Measurements from ENCODE around the gene SLC2A5.

The SLC2A5 gene

DNA sequence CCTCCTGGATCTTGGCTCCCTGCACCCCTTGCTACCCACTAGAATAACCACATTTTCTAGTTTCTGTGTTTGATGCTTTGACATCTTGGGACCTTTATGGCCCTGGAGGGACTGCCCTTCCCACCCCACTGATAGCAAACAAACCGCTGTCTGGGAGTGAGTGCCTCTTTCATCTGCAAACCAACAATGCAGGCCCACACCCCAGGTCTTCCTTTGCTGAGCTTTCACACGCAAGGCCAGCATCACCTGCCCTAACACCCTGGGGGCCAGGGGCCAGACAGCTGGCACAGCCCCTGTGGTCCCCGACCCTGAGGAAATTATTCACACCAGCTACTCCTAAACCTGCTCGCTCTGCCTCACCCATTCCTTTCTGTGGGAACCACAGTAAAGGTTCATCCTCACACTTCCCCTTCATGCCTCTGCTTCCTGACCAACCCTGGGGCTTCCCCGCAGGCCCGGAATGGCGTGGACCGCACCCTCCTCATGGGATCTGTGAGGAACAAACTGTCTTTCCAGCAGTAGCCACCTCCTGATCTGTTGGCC is 58.6 kb downstream of the SLC2A5 start:
- no peak for DNase-seq
- no peaks in the 10 kb centered on the region for H3K27me3 ChIP-seq (ENCODE audit: insufficient read depth, low read depth, severe bottlenecking)
- no peaks in the 10 kb centered on the region for H3K36me3 ChIP-seq
- TF ChIP-seq, protein P1, sequence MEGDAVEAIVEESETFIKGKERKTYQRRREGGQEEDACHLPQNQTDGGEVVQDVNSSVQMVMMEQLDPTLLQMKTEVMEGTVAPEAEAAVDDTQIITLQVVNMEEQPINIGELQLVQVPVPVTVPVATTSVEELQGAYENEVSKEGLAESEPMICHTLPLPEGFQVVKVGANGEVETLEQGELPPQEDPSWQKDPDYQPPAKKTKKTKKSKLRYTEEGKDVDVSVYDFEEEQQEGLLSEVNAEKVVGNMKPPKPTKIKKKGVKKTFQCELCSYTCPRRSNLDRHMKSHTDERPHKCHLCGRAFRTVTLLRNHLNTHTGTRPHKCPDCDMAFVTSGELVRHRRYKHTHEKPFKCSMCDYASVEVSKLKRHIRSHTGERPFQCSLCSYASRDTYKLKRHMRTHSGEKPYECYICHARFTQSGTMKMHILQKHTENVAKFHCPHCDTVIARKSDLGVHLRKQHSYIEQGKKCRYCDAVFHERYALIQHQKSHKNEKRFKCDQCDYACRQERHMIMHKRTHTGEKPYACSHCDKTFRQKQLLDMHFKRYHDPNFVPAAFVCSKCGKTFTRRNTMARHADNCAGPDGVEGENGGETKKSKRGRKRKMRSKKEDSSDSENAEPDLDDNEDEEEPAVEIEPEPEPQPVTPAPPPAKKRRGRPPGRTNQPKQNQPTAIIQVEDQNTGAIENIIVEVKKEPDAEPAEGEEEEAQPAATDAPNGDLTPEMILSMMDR (IDR thresholded peaks at IDR 0.05; ENCODE audit: low read depth, low read length): no peak
- H3K4me3 ChIP-seq (ENCODE audit: low read depth, low read length): no peak overlapping the region
- no peaks in the 10 kb centered on the region for H3K9me3 ChIP-seq (ENCODE audit: severe bottlenecking)
- no peak overlapping the region for H3K27ac ChIP-seq

DNA sequence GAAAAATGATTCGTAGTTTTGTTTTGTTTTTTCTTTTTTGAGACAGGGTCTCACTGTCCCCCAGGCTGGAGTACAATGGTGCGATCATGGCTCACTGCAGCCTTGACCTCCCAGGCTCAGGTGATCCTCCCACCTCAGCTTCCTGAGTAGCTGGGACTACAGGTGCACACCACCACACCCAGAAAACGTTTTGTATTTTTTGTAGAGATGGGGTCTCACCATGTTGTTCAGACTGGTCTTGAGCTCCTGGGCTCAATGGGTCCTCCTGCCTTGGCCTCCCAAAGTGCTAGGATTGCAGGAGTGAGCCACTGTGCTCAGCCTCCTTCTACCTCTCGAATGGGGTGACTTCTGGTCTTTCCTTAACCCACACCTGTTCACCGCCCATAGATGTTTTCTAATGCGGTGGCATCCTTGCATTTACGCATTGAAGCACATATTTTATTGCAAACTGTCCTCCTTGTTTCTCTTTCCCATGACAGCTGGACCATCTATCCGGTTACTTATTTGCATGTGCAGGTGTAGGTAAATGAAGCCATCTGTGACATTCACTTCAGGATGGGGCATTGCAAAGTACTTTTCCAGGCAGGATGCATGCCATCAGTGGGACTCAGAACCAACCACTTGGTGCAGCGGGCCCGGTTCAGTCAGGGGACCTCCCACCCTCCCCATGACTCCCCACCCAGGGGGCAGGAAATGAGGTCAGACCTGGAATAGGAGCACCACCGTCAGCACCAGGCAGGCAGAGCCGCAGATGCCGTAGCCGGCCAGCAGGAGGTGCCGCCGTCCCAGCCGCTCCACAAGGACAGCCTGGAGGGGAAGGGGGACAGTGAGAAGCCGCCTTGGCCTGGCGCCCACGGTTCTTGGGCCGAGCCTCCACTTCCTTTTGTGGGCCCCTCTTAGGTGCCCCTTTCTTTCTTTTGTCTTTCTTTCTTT is 59.7 kb downstream of the SLC2A5 start:
- Histone ChIP-seq H3K27me3 (ENCODE audit: insufficient read depth, low read depth, severe bottlenecking) (no peaks in the 10 kb centered on the region), H3K4me3 (ENCODE audit: low read depth, low read length) (no peak overlapping the region), H3K27ac (no peak overlapping the region), H3K9me3 (ENCODE audit: severe bottlenecking) (no peaks in the 10 kb centered on the region), H3K36me3 (no peaks in the 10 kb centered on the region)
- TF ChIP-seq, protein P1 (IDR thresholded peaks at IDR 0.05; ENCODE audit: low read depth, low read length): peak; percentile 90
- peak; percentile 54 for DNase-seq

DNA sequence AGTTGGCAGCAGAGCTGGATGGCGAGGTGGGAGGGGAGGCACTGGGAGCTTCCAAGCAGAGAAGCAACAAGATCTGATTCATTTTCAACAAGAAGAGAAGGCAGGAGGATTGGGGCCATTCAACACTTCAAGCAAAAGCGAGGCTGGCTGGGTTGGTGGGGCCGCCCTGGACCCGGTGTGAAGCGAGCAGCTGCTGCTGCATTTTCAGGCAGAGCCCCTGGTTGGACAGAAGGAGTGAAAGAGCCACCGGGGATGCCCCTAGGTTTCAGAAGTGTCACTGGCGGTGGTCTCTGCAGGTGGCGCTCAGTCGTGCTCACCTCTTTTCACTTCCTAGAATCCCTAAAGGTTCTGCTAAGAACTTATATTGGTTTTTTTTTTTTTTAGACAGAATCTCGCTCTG is 61.2 kb downstream of the SLC2A5 start:
- no peak overlapping the region for H3K27ac ChIP-seq
- DNase-seq: no peak
- H3K36me3 ChIP-seq: no peaks in the 10 kb centered on the region
- no peak overlapping the region for H3K4me3 ChIP-seq (ENCODE audit: low read depth, low read length)
- TF ChIP-seq, protein P1 (IDR thresholded peaks at IDR 0.05; ENCODE audit: low read depth, low read length): no peak
- no peaks in the 10 kb centered on the region for H3K27me3 ChIP-seq (ENCODE audit: insufficient read depth, low read depth, severe bottlenecking)
- H3K9me3 ChIP-seq (ENCODE audit: severe bottlenecking): no peaks in the 10 kb centered on the region

DNA sequence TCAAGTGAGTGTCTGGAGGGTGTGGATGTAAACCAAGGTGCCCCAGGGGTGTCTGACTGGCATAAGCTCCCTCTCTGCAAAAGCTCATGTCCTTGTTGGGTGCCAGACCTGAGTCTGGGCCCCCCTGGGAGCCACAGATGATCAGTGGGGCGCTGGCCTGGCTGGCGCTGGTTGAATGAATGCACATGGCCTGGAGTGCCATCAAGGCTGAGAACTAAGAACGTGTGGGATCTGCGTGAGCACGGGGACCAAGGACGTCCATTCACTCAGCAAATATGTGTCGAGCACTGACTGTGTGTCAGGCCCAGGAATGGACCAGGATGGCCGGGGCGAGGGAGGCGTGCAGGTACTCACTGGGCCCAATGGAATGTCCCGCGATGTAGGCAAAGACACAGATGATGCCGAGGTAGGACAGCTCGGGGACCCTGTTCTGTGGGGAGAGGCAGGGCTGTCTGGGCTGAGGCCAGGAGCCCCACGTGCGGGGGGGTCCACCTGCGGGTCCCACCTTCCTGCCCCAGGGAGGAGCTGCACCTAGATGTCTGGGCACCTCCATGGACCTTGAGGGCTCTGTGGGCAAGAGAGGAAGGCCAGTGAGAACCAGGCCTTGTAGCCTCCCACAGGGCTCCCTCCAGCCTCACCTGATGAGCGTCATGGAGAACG is 62.3 kb downstream of the SLC2A5 start:
- DNase-seq: no peak
- H3K36me3 ChIP-seq: no peaks in the 10 kb centered on the region
- TF ChIP-seq, protein P1 (IDR thresholded peaks at IDR 0.05; ENCODE audit: low read depth, low read length): no peak
- no peak overlapping the region for H3K4me3 ChIP-seq (ENCODE audit: low read depth, low read length)
- H3K27me3 ChIP-seq (ENCODE audit: insufficient read depth, low read depth, severe bottlenecking): no peaks in the 10 kb centered on the region
- H3K27ac ChIP-seq: no peak overlapping the region
- H3K9me3 ChIP-seq (ENCODE audit: severe bottlenecking): no peaks in the 10 kb centered on the region

DNA sequence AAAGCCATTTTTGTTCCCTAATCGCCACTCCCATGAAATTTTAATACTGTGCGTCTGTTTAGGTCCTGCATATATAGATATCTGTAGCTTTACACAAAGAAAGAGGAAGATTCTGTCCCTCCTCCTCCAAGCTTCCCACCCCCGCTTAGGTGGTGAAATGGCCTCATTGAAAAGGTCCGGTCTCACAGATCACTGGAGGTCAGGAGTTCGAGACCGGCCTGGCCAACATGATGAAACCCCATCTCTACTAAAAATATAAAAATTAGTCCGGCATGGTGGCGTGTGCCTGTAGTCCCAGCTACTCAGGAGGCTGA is 64.1 kb downstream of the SLC2A5 start:
- Histone ChIP-seq H3K9me3 (ENCODE audit: severe bottlenecking) (no peaks in the 10 kb centered on the region), H3K27me3 (ENCODE audit: insufficient read depth, low read depth, severe bottlenecking) (no peaks in the 10 kb centered on the region), H3K4me3 (ENCODE audit: low read depth, low read length) (no peak overlapping the region), H3K36me3 (no peaks in the 10 kb centered on the region), H3K27ac (no peak overlapping the region)
- DNase-seq: no peak
- TF ChIP-seq, protein P1 (IDR thresholded peaks at IDR 0.05; ENCODE audit: low read depth, low read length): no peak
